GM21825 (cell line): Measurements from ENCODE around the gene EFHC1.

Experiments used
- ATAC-seq: cut with Tn5 transposase; IDR thresholded peaks from one replicate; pipeline ENCODE4 v1.9.1; 2021; ENCODE audit warnings: mild to moderate bottlenecking, moderate library complexity; ENCODE audit not compliant: unreplicated experiment

Gene EFHC1

DNA sequence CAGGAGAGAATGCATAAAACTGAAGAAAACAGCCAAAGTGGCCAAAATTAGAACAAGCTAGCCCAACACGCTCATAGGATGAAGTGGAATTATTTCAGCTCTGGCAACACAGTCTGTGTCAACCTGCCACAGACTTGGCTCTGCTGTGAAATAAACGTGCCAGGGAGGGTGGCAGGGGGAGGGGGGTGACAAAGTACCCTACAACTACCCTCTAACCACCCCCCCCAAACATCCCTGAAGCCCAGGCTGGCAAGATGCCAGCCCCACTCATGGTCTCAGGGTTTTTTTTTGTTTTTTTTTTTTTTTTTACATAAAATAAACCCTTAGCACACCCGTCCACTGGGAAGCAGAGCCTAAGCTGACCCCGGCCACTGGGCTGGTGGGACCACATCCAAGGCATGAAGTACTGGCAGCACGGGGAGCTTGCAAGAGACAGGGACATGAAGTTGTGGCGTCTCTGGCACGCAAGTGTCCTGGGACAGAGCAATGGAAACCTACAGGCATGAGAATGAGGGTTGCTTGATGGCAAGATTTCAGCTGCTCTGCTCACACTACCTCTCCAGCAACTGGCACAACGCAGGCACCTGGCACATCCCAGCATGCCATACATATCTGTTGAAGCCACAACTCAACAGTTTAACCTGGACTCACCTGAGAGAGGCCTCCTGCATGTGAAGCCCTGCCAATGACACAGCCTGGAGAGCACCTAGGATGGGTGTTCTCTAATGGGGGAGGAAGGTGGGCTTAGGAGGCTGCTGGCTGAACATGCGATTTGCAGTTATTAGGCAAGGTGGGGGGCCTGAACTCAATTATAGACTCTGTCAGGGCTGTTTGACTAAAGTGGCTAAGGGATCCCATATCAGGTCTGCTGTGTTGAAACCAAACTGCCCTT, 80.3 kb downstream of the EFHC1 start:
- ATAC-seq = no peak

DNA sequence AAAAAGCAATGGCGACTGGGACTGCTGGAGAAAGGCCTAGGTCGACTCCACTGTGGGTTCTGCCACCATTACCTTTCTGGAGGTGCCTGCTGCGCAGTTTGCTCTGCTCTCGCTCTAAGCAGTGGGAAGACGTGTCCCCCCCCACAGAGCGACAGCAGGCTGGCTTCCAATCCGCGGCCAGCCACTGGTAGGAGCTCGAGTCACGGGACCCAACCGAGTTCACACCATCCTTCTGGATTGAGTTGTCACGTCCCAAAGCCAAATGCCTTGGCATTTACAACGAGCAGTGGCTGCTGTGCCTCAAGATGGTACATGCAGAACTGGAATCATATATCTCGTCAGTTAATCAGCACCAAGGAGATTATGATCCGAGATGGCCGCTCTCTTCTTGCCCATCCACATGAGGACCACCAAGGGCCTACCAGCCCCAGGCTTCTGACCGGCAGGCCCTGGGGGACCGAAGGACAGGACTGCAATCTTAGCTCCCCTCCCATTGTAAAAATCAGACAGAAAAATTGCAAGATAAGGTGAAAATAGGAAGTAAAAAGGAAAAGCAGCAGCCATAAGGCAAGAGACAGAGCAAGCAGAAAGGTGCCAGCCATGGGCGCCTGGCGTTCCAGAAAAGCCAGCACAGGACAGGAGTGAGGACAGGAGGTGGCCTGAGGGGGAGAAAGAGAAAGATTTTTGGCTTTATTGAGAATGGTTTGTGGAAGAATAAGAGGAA, 82.3 kb downstream of the EFHC1 start:
- ATAC-seq = no peak

DNA sequence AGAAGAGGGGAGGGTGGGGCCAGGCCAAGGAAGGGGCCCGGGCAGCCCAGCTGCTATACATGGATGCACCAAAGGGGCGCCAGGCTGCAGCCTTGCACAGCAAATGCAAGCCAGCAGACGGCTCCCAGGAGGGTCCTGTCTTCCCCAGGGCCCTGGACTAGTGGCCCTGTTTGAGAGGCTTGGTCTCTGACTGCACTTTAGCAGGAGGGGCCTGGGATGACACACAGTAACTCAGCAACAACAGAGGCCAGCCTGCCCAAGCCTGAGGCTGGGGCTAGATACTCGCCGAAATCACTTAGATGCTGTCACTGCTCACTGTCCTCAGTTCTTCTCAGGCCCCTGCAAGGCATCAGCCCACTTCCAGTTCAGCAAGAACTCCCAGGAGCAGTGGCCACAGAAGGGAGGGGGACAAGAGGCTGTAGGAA, 83.2 kb downstream of the EFHC1 start:
- no peak for ATAC-seq

DNA sequence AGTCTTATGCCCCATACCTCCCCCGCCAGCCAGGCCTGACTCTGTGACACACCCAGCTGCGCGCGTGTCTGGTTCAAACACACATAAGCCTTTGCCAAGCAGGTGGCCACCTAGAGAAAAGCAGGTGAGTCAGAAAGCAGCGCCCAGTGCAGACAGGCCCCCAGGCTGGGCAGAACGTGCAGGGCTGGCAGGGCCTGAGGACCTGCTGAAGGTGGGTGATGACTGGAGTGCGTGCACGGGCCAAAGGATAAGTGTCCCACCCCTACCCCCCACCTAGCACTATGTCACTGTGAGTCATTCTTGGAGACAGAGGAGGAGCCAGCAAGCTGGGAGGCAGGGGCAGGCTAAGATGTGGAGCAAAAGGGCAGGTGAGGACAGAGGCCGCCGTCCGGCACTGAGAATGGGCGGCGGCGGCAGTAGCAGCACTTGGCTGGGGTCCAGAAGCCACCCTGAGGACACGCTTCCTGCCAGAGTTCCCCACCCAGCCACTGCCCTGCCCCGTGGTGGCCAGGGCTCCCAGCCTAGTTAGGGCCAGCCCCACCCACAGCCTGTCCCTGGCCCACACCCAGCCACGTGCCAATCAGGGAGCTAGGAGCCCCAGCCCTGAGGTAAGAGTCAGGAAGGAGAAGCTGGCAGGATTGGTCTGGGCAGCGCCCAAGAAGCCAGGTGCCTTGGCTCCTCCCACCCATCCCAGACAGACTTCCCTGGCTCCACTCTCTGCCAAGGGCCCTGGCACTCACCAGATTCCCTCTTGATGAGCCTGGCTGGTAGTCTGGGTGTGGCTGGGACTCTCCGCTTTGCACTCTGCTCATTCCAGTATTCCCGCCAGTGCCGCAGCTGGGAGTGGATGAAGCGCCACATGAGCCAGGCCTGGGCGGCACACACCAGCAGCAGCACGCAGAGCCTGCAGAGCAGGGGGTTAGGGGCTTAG, 84.0 kb downstream of the EFHC1 start:
- ATAC-seq = no peak

DNA sequence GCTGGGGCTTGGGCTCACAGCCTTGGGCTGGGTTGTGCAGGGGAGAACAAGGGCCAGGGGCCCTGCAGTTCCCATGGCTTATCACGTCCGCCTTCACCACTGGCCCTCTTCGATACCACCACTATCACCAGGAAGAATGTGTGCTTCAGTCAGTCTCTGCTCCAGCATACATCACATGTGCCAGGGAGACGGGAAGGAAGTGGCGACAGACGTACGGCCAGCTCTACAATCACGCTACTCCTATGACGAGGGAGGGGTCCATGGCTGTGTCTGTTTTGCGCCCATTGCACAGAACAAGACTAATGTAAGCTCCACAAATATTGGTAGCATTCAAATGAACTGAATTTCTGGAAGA, 84.6 kb downstream of the EFHC1 start:
- no peak for ATAC-seq

DNA sequence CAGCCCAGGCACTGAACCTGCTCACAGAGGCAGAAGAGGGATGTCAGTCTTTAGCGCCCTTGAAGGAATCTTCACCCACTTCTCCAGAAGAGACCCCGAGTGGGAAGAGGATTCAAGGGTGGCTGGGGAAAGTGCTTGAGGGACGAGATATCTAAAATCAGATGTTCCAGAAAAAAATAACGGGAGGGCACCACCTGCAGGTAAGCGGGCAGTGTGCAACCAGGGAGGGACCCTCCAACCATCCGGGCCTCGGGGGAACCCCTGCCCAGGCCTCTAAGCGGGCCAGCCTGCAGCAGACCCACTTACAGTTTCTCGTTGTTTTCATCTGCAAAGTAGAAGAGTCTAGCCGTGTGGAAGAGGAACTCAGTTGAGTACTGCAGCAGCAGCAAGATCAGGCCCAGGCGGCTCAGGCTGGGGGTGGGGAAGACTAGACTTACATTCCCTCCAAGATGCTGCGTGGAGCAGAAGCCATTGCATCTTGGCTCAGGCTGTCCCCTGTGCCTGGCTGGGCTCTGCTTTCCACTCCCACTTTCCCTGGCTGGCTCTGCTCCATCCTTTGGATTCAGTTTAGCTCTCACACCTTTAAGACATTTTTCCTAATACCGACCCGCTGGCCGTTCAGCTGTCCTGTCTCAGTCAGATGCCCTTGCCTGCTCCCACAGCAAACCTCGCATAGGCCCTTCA, 85.7 kb downstream of the EFHC1 start:
- no peak for ATAC-seq

DNA sequence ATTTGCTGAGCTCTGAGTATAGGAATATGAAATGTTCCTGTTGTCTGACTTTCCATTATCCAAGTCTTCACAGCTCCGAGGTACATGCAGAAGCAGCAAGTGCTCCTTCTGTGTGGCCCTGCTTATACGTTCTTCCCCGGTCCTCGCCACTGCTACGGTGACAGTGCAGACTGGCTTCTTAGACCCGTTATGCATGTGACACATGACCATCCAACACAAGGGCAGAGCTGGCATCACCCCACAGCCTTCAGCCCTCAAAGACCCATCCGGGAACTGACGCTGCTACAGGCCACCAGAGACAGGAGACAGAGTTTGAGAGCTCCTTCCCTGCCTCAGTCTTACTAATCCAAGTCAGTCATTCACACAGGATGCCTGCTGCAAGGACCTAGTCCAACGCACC, 86.3 kb downstream of the EFHC1 start:
- no peak for ATAC-seq

DNA sequence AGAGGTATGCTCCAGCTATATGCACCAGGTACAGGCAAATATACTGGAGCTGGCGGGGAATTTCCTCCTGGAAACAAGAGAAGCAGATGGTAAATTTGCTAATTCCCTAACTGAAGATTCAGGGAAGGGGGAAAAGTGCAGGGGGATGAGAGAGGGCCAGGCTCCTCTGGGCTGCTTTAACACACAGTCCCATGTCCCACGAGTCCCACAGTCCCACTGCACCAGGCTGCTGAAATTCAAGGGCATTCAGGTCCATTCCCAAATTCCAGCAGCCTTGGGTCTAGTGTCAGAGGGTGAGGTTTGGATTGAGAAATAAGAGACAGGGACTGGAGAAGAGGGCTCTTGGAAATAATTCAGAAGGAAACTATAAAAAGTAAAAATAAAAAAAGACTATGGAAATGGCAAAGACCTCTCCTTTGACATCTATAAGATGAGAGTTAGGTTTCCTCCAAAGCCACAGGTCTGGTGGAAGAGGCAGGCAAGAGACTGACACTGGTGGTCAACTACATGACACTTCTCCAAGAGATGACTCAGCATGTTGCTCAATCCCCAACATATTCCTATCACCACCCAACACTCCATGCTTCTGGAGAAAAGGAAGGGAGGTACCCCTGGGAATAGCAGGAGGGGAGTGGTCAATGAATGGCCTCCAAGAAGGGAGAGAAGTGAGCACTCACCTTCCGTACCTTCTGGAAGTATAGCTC, 87.6 kb downstream of the EFHC1 start:
- no peak for ATAC-seq

DNA sequence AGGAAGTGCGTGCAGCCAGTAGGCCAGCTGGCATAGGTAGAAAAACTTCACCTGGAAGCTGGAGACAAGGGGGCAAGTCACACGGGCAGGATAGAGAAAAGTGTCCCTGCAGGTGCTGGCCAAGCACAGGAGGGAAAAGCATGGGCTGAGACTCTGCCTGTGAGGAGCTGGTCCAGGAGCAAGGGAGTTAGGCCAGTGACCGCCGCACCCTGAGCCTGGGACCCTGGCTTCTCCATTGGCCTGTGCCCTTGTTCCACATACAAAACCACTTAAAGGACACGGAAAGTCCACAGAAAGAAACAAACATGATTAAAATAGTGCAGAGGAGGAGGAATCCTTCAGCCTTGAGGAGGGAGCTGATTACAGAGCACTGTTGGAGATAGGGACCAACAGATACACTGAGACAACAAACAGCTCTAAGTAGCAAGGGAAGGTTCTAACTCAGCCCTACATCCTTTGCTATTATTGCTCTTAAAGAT, 88.2 kb downstream of the EFHC1 start:
- ATAC-seq = no peak

DNA sequence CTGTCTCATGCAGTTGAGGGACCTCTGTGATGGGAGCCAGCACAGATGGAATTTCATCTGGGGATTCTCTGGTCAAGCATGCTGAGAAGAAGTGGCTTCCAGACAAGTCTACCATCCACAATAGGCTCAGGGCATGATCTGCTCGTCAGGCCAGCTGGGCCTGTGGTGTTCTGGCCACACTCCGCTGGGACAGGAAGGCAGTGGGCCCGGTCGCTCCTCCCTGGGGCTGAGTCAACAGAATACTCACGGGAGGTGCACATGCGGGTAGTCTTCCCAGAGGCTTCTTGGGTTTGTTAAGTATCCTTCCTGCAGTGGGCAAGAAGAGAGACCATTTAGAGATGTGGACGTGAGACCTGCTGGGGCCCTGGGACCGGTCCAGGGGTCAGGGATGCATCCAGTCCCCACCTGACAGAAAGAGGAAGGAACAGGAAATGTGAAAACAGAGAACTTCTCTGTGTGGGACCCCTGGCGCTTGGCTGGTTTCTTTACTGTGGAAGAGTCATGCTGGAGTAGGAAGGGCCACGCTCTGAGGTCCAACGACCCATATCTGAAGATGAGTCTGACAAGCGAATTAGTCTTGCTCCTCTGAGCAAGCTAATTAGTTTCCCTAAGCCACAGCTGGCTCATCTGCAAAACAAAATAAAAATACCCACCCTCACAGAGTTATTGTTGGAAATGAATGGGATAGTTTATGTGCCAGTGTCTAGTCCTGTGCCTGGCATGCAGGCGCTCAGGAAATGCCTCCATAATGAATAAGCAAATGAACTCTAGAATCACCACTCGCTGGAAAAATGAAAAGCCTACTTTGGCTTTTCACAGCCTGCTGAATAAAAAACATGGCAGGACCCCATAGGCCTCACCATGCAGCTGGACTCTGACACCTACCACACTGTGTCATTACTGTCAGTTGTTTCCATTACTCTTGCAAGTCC, 89.4 kb downstream of the EFHC1 start:
- ATAC-seq = no peak

DNA sequence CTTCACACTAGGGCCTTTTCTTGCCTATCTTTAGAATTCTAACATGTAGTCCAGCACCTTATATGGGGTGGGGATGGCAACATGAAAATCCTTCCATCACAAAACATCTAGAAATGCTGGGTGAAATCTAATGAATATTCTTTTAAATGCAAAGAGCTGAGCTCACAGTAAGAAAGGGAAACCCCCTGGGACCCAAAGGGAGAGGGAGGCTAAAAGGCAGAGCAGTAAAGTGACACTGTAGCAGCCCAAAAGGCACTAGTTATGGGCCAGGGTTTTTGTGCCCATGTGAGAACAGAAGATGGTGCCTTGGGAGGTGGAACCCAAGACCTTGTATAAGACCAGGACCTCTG, 90.0 kb downstream of the EFHC1 start:
- ATAC-seq = no peak

DNA sequence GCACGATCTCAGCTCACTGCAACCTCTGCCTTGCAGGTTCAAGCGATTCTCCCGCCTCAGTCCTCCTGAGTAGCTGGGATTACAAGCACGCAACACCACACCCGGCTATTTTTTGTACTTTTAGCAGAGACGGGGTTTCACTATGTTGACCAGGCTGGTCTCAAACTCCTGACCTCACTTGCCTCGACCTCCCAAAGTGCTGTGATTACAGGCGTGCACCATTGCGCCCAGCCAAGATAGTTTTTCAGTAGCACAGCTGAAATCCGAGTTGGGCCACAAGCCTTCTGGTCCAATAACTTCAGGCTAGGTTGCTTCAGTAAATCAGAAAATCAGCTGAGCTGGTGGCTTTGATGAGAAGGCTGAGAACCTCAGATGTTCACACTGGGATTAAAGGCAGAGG, 91.0 kb downstream of the EFHC1 start:
- no peak for ATAC-seq

DNA sequence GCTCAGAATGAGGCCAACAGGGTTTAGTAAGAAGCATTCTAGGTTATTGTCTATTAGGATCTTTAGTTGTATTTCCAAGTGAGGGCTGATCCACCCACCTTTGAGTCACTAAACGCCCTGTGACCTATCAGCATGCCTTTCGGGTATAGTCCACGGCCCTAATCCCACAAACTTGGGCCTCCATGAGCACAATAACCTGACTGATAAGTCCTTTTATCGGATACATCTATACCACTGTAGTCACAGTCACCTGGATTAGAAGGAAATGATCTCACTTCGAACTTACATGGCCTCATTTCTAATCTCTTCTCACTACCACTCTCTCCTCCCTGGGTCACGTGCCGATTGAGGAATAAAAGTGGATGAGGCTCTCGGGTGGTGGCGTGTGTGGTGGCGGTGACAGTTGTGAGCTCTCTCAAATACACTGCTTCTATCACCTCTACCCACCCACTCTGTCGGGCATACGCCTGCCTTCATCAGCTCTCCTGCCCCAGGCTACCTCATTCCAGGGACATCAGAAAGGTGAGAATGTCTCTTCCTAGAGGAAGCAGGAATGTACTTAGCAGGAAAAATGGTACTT, 91.5 kb downstream of the EFHC1 start:
- ATAC-seq = no peak

DNA sequence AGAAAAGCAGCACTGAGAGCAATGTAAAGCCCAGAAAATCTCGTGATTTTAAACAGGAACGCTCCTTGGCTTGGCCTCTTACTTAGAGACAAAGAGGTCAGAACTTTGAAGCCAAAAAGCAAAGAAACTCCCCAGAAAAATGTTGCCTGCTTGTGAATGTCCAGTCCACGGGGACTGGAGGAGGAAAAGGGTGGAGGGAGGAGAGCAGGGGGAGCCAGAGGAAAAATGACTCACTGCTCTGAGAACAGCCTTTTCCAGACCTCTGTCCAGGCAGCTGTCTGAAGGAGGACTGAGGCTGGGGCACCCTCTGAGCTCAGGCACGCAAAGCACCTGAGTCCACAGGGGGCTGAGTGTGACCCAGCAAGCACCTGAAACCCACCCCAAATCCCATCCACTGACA, 92.1 kb downstream of the EFHC1 start:
- ATAC-seq = no peak

DNA sequence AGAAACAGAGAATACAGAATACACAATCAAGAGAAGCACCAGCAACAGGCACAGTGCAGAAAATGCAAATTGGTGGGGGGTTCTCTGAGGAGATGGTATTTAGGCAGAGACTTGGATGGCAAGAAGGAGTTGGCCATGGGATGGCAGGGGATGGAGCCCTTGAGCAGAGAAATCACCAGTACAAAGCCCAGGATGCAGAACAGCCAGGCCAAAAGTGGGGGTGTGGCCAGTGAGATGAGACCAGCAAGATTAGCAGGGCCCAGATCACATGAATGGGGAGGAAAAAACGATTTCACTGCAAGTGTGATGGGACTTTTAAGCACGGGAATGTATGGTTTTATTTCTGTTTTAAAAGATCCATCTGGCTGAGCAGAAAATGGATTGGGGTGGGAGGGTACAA, 93.3 kb downstream of the EFHC1 start:
- no peak for ATAC-seq

DNA sequence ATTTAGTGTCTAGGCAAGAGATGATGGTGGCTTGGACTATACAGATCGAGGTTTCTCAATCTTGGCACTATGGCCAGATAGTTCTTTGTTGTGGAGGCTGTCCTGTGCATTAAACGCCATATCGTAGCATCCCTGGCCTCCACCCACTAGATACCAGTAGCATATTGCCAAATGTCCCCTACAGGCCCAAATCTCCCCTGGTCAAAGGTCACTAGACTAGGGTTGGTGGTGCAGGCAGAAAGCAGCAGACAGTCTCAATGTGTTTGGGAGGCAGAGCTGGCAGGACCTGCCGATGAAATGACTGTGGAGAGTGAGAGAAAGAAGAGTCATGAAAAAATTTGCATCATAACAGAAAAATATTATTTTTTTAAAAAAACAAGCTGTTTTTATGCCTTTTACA, 93.8 kb downstream of the EFHC1 start:
- no peak for ATAC-seq

DNA sequence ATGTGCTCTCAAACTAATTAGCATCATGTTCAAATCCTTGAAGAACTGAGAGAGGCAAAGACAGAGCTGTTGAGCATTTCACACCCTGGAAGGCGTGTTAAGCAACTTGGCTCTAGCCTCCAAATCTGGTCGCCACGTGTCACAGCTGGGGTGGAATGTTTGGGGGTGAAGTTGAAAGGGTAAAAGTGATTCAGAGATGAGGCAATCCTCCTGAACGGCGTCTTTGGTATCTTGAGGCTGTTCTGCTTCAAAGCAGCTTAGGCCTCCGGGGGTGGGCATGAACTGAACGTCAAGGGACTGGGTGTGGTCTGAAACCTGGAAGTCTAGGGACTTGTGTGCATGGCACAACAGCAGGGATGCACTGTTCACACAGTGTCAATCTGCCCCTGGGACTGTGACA, 94.4 kb downstream of the EFHC1 start:
- no peak for ATAC-seq

DNA sequence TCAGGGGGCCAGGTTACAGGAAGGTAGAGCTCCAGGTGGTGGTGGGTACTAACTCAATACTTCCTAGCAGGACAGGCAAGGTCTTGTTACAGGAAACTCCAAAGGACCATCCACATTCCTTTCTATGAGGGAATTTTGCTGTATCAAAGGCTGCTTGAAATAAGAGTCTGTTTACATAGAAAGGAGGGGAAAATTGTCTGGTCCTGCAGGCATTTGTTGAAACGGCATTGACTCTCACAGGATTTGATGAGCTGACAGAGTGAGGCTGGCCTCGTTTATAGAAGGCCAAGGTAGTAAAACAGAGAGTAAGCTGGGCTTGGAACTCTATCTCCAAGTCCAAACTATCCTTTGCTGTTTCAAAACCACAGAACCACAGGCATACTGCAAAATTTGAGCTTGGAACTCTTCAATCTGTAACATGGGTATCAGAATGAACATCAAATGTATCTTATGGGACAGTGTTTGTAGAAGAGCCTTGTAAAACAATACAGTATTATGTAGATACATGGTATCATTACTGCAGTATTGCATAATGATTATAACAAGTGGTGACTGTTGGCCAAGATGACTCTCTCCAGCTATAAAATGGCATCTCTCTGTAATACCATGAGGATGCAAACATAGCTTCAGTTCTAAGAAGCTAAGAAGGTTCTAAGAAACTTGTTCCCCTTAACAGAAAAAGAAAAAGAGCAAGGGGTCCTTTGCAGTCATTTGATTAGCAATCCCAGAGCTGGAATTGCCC, 95.2 kb downstream of the EFHC1 start:
- ATAC-seq = no peak
